PFSK-1 (cell line): ENCODE results near the gene PIK3R1.

Source experiments
- POLR2AphosphoS5 ChIP-seq: IDR thresholded peaks from 2 replicates; pipeline ENCODE4 v1.6.1; 2012; ENCODE audit warnings: low read depth, mild to moderate bottlenecking, control low read depth, low read length, moderate library complexity
- REST ChIP-seq, 2 experiments: IDR thresholded peaks; 2 replicates each; pipeline versions ENCODE4 v1.6.1 to v1.8.0; 2011 to 2012; ENCODE audit warnings: low read depth in 2 of 2, low read length in 2 of 2, control low read depth in 1 of 2, inconsistent platforms in 1 of 2, mild to moderate bottlenecking in 1 of 2, moderate library complexity in 1 of 2; ENCODE audit not compliant: insufficient read depth in 1 of 2
- SIN3A ChIP-seq: IDR thresholded peaks from 2 replicates; pipeline ENCODE4 v1.6.1; 2012; ENCODE audit warnings: mild to moderate bottlenecking, low read length, moderate library complexity, borderline replicate concordance; ENCODE audit not compliant: insufficient read depth
- TAF1 ChIP-seq: IDR thresholded peaks from 2 replicates; pipeline ENCODE4 v1.6.1; 2012; ENCODE audit warnings: low read length, control low read depth, borderline replicate concordance; ENCODE audit not compliant: insufficient read depth

GRCh38 chr5:68255305-68256120 is 40.0 kb downstream of the PIK3R1 start:
- TF ChIP-seq SIN3A (no peak), TAF1 (no peak), POLR2AphosphoS5 (no peak), REST (IDR thresholded peaks at IDR 0.05; ENCODE audit: insufficient read depth in 1 of 2, low read depth in 2 of 2, low read length in 2 of 2) (no peak)
